OCI-LY7 (cell line): Measurements from ENCODE around the gene AUTS2.

ENCODE experiments used
- EZH2phosphoT487 ChIP-seq: fragments of 200-600 bp; sonication (generic); IDR thresholded peaks from 2 replicates; pipeline ENCODE4 v1.6.1; 2018; ENCODE audit warnings: low read depth, borderline replicate concordance, mild to moderate bottlenecking, mixed run types, antibody characterized with exemption, low read length, moderate library complexity, mixed read lengths
- TF ChIP-seq, protein P1 (sequence below): fragments of 200-600 bp; sonication (generic); conservative IDR thresholded peaks from 2 replicates; pipeline ENCODE4 v1.5.1; 2014; ENCODE audit warnings: mild to moderate bottlenecking, antibody characterized with exemption, low read length, moderate library complexity, mixed read lengths

GRCh38 chr7:69922026-69922803, 323.9 kb downstream of the AUTS2 start:
- TF ChIP-seq, protein P1, sequence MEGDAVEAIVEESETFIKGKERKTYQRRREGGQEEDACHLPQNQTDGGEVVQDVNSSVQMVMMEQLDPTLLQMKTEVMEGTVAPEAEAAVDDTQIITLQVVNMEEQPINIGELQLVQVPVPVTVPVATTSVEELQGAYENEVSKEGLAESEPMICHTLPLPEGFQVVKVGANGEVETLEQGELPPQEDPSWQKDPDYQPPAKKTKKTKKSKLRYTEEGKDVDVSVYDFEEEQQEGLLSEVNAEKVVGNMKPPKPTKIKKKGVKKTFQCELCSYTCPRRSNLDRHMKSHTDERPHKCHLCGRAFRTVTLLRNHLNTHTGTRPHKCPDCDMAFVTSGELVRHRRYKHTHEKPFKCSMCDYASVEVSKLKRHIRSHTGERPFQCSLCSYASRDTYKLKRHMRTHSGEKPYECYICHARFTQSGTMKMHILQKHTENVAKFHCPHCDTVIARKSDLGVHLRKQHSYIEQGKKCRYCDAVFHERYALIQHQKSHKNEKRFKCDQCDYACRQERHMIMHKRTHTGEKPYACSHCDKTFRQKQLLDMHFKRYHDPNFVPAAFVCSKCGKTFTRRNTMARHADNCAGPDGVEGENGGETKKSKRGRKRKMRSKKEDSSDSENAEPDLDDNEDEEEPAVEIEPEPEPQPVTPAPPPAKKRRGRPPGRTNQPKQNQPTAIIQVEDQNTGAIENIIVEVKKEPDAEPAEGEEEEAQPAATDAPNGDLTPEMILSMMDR = no peak
- no peak for TF ChIP-seq EZH2phosphoT487
